C4-2B (cell line): Measurements from ENCODE around the gene ATP8B2.
"Not testable (repeated sequence)": the region's sequence is repeated elsewhere in the genome, so short reads cannot be mapped to it uniquely, and the experiment has no call there.

Experiments
- CTCF ChIP-seq: fragments of 450-650 bp; conservative IDR thresholded peaks from 2 replicates; pipeline ENCODE4 v1.5.1; 2017; ENCODE audit warnings: mild to moderate bottlenecking
- ZFX ChIP-seq: fragments of 450-650 bp; IDR thresholded peaks from 2 replicates; pipeline ENCODE4 v1.6.1; 2017

- not testable (repeated sequence) for TF ChIP-seq CTCF, ZFX
These were observed 16.0 kb downstream of the ATP8B2 start for GRCh38 chr1:154341366-154341765.
